Measurements from ENCODE around the gene GSTA3. TPM values are rescaled to one million over a fixed set of nuclear protein-coding genes. Genes with fewer than 3 reads are reported as not detected.
A peak's percentile ranks its signal among the peaks of the same experiment; 100 is the strongest.
"Not testable (repeated sequence)": the region's sequence is repeated elsewhere in the genome, so short reads cannot be mapped to it uniquely, and the experiment has no call there.

The GSTA3 gene
- total RNA-seq, 1 donor from 2014 or later, result not detected

DNA sequence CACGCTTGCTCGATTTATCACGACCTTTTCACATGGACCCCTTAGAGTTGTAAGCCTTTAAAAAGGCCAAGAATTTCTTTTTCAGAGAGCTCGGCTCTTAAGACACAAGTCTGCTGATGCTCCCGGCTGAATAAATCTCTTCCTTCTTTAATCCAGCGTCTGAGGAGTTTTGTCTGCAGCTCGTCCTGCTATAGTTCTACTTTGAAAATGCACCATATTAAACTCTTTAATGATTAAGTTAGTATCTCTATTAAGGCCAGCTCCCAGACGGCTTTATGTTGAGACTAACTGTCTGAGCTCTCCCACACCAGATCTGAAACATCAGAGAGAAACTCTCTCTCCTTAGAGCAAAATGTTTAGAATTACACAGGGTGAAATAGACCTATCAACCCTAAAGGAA is 18.0 kb upstream of the GSTA3 start:
- H3K36me3 Mint-ChIP-seq (ENCODE audit: insufficient read depth), result peaks cover 3% of the 10 kb centered on the region
- H3K4me3 Mint-ChIP-seq (ENCODE audit: low read depth), result no peak overlapping the region
- peaks cover 3% of the 10 kb centered on the region for H3K27me3 Mint-ChIP-seq
- TF ChIP-seq, protein P1, sequence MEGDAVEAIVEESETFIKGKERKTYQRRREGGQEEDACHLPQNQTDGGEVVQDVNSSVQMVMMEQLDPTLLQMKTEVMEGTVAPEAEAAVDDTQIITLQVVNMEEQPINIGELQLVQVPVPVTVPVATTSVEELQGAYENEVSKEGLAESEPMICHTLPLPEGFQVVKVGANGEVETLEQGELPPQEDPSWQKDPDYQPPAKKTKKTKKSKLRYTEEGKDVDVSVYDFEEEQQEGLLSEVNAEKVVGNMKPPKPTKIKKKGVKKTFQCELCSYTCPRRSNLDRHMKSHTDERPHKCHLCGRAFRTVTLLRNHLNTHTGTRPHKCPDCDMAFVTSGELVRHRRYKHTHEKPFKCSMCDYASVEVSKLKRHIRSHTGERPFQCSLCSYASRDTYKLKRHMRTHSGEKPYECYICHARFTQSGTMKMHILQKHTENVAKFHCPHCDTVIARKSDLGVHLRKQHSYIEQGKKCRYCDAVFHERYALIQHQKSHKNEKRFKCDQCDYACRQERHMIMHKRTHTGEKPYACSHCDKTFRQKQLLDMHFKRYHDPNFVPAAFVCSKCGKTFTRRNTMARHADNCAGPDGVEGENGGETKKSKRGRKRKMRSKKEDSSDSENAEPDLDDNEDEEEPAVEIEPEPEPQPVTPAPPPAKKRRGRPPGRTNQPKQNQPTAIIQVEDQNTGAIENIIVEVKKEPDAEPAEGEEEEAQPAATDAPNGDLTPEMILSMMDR (IDR thresholded peaks at IDR 0.05; ENCODE audit: unreplicated experiment), result no peak
- H3K4me1 Mint-ChIP-seq (ENCODE audit: low read depth), result peaks cover 13% of the 10 kb centered on the region
- H3K27ac Mint-ChIP-seq, result no peak overlapping the region
- H3K9me3 Mint-ChIP-seq (ENCODE audit: low read depth), result peaks cover 7% of the 10 kb centered on the region
- DNase-seq (ENCODE audit: low spot score, unreplicated experiment), result no peak

DNA sequence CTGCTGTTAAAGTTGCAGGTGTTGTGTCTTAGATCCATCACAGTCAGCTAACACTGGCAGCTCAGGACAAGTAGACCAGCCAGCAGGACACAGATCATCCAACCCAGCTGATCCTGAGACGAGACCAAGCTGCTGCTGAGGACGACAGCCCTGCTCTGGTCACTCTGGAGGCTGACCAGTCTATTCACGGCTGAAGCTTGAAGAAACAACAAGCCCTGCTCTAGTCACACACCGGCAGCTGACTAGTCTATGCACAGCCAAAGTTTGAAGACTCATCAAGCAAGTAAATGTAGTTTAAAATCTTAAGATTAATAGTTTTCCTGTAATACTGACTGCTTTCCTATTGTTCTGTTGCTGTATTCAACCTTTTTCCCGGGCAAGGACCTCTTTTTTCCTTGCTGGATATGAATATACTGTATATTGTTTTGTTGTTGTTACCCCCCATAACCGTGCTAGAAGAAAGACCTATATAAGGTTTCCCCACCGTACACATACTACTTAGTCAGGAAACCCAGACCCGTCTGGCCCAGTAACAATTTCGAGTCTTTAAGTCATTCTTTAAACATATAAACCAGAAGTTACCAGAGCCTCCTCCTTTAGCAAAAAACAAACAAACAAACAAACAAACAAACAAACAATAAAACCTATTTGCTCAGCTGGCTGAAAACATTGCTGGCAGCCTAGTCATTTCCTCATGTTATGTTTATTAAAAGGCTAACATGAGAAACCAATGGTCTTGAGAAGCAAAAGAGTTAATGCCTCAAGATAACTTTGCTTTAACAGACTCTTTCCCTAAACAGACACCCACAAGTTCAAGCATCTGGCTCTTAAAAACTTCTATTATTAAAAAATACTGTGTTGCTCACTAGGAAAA is 16.7 kb upstream of the GSTA3 start:
- Mint-ChIP-seq H3K36me3 (ENCODE audit: insufficient read depth) (peaks cover 3% of the 10 kb centered on the region), H3K4me1 (ENCODE audit: low read depth) (peaks cover 16% of the 10 kb centered on the region)
- TF ChIP-seq, protein P1 (IDR thresholded peaks at IDR 0.05; ENCODE audit: unreplicated experiment), result no peak

DNA sequence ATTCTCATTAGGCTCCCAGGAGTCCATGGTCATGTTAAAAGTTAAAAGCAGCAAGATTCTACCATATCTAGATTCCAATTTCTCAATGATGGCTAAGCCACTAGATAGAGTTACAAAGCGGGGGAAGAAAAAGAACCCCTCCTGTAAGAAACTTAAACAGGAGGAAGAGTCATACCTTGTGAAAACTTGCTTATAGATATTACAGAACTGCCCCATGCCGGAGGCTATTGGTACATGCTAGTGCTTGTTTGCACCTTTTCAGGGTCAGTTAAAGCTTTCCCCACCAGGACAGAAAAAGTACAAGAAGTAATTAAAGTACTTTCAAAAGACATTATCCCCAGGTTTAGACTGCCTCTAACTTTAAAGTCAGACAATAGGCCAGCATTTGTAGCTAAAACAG is 15.5 kb upstream of the GSTA3 start:
- Mint-ChIP-seq H3K27ac (no peak overlapping the region), H3K9me3 (ENCODE audit: low read depth) (peaks cover 7% of the 10 kb centered on the region), H3K36me3 (ENCODE audit: insufficient read depth) (peaks cover 3% of the 10 kb centered on the region), H3K27me3 (peaks cover 3% of the 10 kb centered on the region), H3K4me3 (ENCODE audit: low read depth) (no peak overlapping the region), H3K4me1 (ENCODE audit: low read depth) (peaks cover 20% of the 10 kb centered on the region)
- DNase-seq (ENCODE audit: low spot score, unreplicated experiment), result no peak
- TF ChIP-seq, protein P1 (IDR thresholded peaks at IDR 0.05; ENCODE audit: unreplicated experiment), result no peak

More for the DNA sequence above, 16.7 kb upstream of the GSTA3 start:
- no peak overlapping the region for H3K4me3 Mint-ChIP-seq (ENCODE audit: low read depth)
- H3K27me3 Mint-ChIP-seq, result peaks cover 3% of the 10 kb centered on the region
- H3K9me3 Mint-ChIP-seq (ENCODE audit: low read depth), result peaks cover 7% of the 10 kb centered on the region
- DNase-seq (ENCODE audit: low spot score, unreplicated experiment), result no peak
- no peak overlapping the region for H3K27ac Mint-ChIP-seq

DNA sequence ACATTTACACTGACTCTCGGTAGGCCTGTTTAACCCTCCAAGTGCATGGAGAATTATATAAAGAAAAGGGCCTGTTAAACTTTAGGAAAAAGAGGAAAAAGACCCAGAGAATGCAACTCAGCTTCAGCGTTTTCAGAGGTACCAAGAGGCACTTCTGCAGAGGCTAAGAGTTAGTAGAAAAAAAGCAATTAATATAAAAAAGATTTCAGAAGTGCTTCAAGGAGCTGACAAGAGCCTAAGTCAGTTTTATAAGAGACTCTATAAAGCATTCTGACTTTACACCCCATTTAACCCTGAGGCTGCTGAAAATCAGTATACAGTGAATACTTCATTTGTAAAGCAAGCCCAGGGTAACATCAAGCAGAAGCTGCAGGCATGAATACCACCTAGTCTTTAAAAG is 14.2 kb upstream of the GSTA3 start:
- H3K4me3 Mint-ChIP-seq (ENCODE audit: low read depth), result not testable (repeated sequence)
- H3K4me1 Mint-ChIP-seq (ENCODE audit: low read depth), result peaks cover 34% of the 10 kb centered on the region

DNA sequence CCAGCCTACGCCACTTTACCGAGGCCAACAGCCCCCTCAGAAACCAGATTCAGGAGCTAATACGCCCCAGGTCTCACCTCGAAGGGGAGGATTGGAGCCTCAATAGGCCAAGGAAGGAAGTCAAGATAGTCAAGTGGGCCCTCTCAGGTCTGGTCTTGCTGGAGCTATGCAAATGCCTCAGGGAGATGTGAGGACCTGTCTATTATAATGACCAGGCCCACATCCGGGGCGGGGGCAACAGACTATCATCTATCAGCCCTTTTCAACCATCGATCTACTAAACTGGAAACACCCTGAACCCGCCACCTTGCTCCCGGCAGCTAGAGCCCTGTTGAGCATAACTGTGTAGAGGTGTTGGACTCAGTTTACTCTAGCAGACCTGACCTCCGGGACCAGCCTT is 12.7 kb upstream of the GSTA3 start:
- DNase-seq (ENCODE audit: low spot score, unreplicated experiment), result no peak
- Mint-ChIP-seq H3K27ac (no peak overlapping the region), H3K9me3 (ENCODE audit: low read depth) (no peaks in the 10 kb centered on the region), H3K4me1 (ENCODE audit: low read depth) (peaks cover 38% of the 10 kb centered on the region), H3K4me3 (ENCODE audit: low read depth) (no peak overlapping the region), H3K36me3 (ENCODE audit: insufficient read depth) (no peaks in the 10 kb centered on the region), H3K27me3 (peaks cover 3% of the 10 kb centered on the region)
- TF ChIP-seq, protein P1 (IDR thresholded peaks at IDR 0.05; ENCODE audit: unreplicated experiment), result no peak

More for the DNA sequence above, 14.2 kb upstream of the GSTA3 start:
- DNase-seq (ENCODE audit: low spot score, unreplicated experiment); H3K36me3 Mint-ChIP-seq (ENCODE audit: insufficient read depth); H3K27ac Mint-ChIP-seq; H3K27me3 Mint-ChIP-seq; H3K9me3 Mint-ChIP-seq (ENCODE audit: low read depth): not testable (repeated sequence)

DNA sequence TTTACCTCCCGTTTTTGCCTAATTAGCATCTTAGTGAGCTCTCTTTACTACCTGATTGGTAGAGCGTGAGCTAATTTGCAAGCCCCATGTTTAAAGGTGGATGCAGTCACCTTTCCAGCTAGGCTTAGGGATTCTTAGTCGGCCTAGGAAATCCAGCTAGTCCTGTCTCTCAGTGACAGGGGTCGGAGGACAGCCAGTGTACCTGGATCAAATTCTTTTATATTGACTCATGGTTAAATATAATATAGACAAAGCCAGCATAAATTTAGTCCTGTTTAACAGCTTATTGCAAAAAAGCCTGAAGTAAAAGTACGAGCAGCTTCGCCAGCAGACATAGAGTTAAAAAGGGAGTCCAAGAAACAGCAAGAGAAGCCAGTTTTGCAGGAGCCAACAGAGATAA is 12.2 kb upstream of the GSTA3 start:
- H3K27ac Mint-ChIP-seq, result no peak overlapping the region
- no peak overlapping the region for H3K4me3 Mint-ChIP-seq (ENCODE audit: low read depth)

DNA sequence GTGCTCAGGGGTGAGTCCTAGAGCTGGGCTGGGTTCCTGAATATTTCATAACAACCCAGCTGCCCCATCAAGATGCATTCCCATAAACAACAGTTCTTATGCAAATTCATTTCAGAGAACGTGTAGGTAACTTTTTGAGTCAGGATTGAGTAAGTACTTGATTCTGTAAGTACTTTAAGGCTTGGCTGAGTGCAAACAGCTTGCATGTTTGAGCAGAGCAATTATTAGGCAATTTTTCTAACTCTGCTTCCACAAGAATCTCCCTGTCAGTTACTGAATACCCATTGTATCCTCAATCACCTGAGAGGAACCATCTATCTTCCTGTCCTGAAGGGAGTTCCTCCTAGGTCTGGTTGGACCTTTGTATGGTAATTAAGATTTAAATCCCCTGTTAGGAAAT is 10.0 kb upstream of the GSTA3 start:
- not testable (repeated sequence) for H3K4me3 Mint-ChIP-seq (ENCODE audit: low read depth); H3K36me3 Mint-ChIP-seq (ENCODE audit: insufficient read depth); H3K9me3 Mint-ChIP-seq (ENCODE audit: low read depth); DNase-seq (ENCODE audit: low spot score, unreplicated experiment); H3K27me3 Mint-ChIP-seq
- peaks cover 34% of the 10 kb centered on the region for H3K4me1 Mint-ChIP-seq (ENCODE audit: low read depth)
- peak overlapping the region; percentile 23 for H3K27ac Mint-ChIP-seq

More for the DNA sequence above, 12.2 kb upstream of the GSTA3 start:
- Mint-ChIP-seq H3K4me1 (ENCODE audit: low read depth) (peaks cover 38% of the 10 kb centered on the region), H3K27me3 (peaks cover 3% of the 10 kb centered on the region), H3K9me3 (ENCODE audit: low read depth) (no peaks in the 10 kb centered on the region), H3K36me3 (ENCODE audit: insufficient read depth) (no peaks in the 10 kb centered on the region)
- no peak for DNase-seq (ENCODE audit: low spot score, unreplicated experiment)
- TF ChIP-seq, protein P1 (IDR thresholded peaks at IDR 0.05; ENCODE audit: unreplicated experiment), result no peak

DNA sequence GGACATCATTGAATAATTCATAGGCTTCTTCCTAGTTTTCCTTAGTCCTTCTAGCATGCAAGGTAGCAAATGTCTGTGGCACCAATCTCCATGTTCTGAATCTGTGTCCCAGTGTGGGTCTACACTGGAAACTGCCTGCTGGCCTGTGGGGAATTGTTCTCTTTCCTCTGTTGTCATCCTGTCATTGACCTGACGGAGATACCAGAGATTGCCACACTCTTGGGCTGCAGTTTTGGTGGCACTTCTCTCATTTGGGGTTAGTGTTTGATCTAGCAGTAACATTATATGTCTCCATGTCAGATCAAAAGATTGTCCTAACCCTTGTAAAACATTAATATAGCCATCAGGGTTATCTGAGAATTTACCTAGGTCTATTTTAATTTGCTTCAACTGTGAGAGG is 9.3 kb upstream of the GSTA3 start:
- Mint-ChIP-seq H3K4me1 (ENCODE audit: low read depth) (peaks cover 29% of the 10 kb centered on the region), H3K27ac (peak overlapping the region; percentile 26)
- DNase-seq (ENCODE audit: low spot score, unreplicated experiment); H3K36me3 Mint-ChIP-seq (ENCODE audit: insufficient read depth); H3K9me3 Mint-ChIP-seq (ENCODE audit: low read depth); H3K27me3 Mint-ChIP-seq; H3K4me3 Mint-ChIP-seq (ENCODE audit: low read depth): not testable (repeated sequence)
